Astrocyte (in vitro differentiated cells and primary cell): ENCODE results near the gene PLIN5. TPM values are rescaled to one million over a fixed set of nuclear protein-coding genes. Genes with fewer than 3 reads are reported as not detected.

Experiments
- DNase-seq: peaks from one replicate; pipeline ENCODE4 v3.0.0-alpha.2; 2010; ENCODE audit warnings: low read depth
- FAIRE-seq: peaks from 2 replicates; lab custom pipeline; 2011; peaks lifted over from hg19 to GRCh38; lab: Jason Lieb, UNC
- H2AFZ ChIP-seq: 2 replicates; pipeline ENCODE4 v1.6.0; 2012; ENCODE audit warnings: low read depth, low read length, inconsistent platforms
- H3K27ac ChIP-seq: 2 replicates; pipeline ENCODE4 v1.5.1; 2011; ENCODE audit warnings: low read depth, low read length, inconsistent platforms
- H3K27me3 ChIP-seq: 2 replicates; pipeline ENCODE4 v1.6.0; 2011; ENCODE audit warnings: low read length, inconsistent platforms; ENCODE audit not compliant: insufficient read depth
- H3K36me3 ChIP-seq: 2 replicates; pipeline ENCODE4 v1.5.1; 2011; ENCODE audit warnings: low read length, inconsistent platforms; ENCODE audit not compliant: insufficient read depth
- H3K4me1 ChIP-seq: 2 replicates; pipeline ENCODE4 v1.5.1; 2011; ENCODE audit warnings: low read length, inconsistent platforms; ENCODE audit not compliant: insufficient read depth
- H3K4me2 ChIP-seq: 2 replicates; pipeline ENCODE4 v1.6.0; 2012; ENCODE audit warnings: low read length, inconsistent platforms
- H3K4me3 ChIP-seq: 2 replicates; pipeline ENCODE4 v1.5.1; 2011; ENCODE audit warnings: low read depth, mild to moderate bottlenecking, low read length, inconsistent platforms; ENCODE audit not compliant: insufficient read depth
- H3K79me2 ChIP-seq: 2 replicates; pipeline ENCODE4 v1.6.0; 2012; ENCODE audit warnings: mild to moderate bottlenecking, low read length, inconsistent platforms; ENCODE audit not compliant: insufficient read depth
- H3K9ac ChIP-seq: 2 replicates; pipeline ENCODE4 v1.6.0; 2012; ENCODE audit warnings: mild to moderate bottlenecking, low read length, inconsistent platforms
- H3K9me3 ChIP-seq: 2 replicates; pipeline ENCODE4 v1.5.1; 2012; ENCODE audit warnings: low read depth, mild to moderate bottlenecking, low read length, inconsistent platforms; ENCODE audit not compliant: insufficient read depth
- H4K20me1 ChIP-seq: 2 replicates; pipeline ENCODE4 v1.6.0; 2012; ENCODE audit warnings: low read length, inconsistent platforms; ENCODE audit not compliant: insufficient read depth
- H3K27ac Mint-ChIP-seq: one replicate; pipeline ENCODE4 v1.8.0; 2021; ENCODE audit warnings: mild to moderate bottlenecking, mixed read lengths; ENCODE audit not compliant: unreplicated experiment
- H3K27me3 Mint-ChIP-seq: one replicate; pipeline ENCODE4 v1.8.0; 2021; ENCODE audit warnings: low read depth, mixed read lengths; ENCODE audit not compliant: unreplicated experiment
- H3K36me3 Mint-ChIP-seq: one replicate; pipeline ENCODE4 v1.8.0; 2021; ENCODE audit warnings: low read depth, mixed read lengths; ENCODE audit not compliant: unreplicated experiment
- H3K4me1 Mint-ChIP-seq: one replicate; pipeline ENCODE4 v1.8.0; 2021; ENCODE audit warnings: low read depth, mixed read lengths; ENCODE audit not compliant: unreplicated experiment
- H3K4me3 Mint-ChIP-seq: one replicate; pipeline ENCODE4 v1.8.0; 2021; ENCODE audit warnings: mild to moderate bottlenecking, moderate library complexity, mixed read lengths; ENCODE audit not compliant: unreplicated experiment
- H3K9me3 Mint-ChIP-seq: one replicate; pipeline ENCODE4 v1.8.0; 2021; ENCODE audit warnings: mild to moderate bottlenecking, mixed read lengths; ENCODE audit not compliant: unreplicated experiment
- CTCF ChIP-seq: IDR thresholded peaks from 2 replicates; pipeline ENCODE4 v1.5.1; 2011; ENCODE audit warnings: low read depth, mild to moderate bottlenecking, inconsistent platforms, low read length, moderate library complexity; ENCODE audit not compliant: insufficient read depth
- EZH2 ChIP-seq: IDR thresholded peaks from 2 replicates; pipeline ENCODE4 v1.6.1; 2012; ENCODE audit warnings: mild to moderate bottlenecking, low read length, inconsistent platforms; ENCODE audit not compliant: insufficient read depth
- total RNA-seq: library from RNA; stranded (reverse); gene quantifications from 2 replicates; pipeline ENCODE4 v1.2.1, GENCODE V29; 2021

Gene PLIN5
- total RNA-seq, 1 donor from 2014 or later: not detected

GRCh38 chr19:4511300-4512054 is 23.5 kb downstream of the PLIN5 start:
- FAIRE-seq (no peak), DNase-seq (no peak)
- Mint-ChIP-seq H3K9me3 (no peaks in the 10 kb centered on the region), H3K27me3 (peaks cover 18% of the 10 kb centered on the region), H3K4me3 (no peak overlapping the region), H3K36me3 (no peaks in the 10 kb centered on the region), H3K27ac (no peak overlapping the region), H3K4me1 (peaks cover 3% of the 10 kb centered on the region)
- H3K4me2 ChIP-seq: no peak overlapping the region
- H3K9ac ChIP-seq: no peak overlapping the region
- no peaks in the 10 kb centered on the region for H3K27me3 ChIP-seq
- H3K4me3 ChIP-seq: no peak overlapping the region
- TF ChIP-seq EZH2: no peak
- no peak for TF ChIP-seq CTCF
- no peak overlapping the region for H2AFZ ChIP-seq
- no peaks in the 10 kb centered on the region for H3K36me3 ChIP-seq
- H3K9me3 ChIP-seq: no peaks in the 10 kb centered on the region
- no peaks in the 10 kb centered on the region for H4K20me1 ChIP-seq
- no peak overlapping the region for H3K27ac ChIP-seq
- H3K79me2 ChIP-seq: no peaks in the 10 kb centered on the region
- peaks cover 8% of the 10 kb centered on the region for H3K4me1 ChIP-seq

GRCh38 chr19:4510435-4511255 is 24.4 kb downstream of the PLIN5 start:
- no peaks in the 10 kb centered on the region for H3K36me3 ChIP-seq
- peaks cover 5% of the 10 kb centered on the region for H3K36me3 Mint-ChIP-seq
- no peak overlapping the region for H3K4me2 ChIP-seq
- H3K27ac Mint-ChIP-seq: no peak overlapping the region
- H3K9me3 ChIP-seq: no peaks in the 10 kb centered on the region
- H3K4me3 ChIP-seq: no peak overlapping the region
- H3K4me1 Mint-ChIP-seq: peaks cover 6% of the 10 kb centered on the region
- H3K27me3 Mint-ChIP-seq: peaks cover 13% of the 10 kb centered on the region
- no peaks in the 10 kb centered on the region for H3K27me3 ChIP-seq
- no peak overlapping the region for H3K4me3 Mint-ChIP-seq
- no peak overlapping the region for H3K9ac ChIP-seq
- no peak overlapping the region for H2AFZ ChIP-seq
- no peaks in the 10 kb centered on the region for H3K79me2 ChIP-seq
- no peaks in the 10 kb centered on the region for H4K20me1 ChIP-seq
- no peak for FAIRE-seq
- H3K4me1 ChIP-seq: peaks cover 15% of the 10 kb centered on the region
- TF ChIP-seq CTCF: no peak
- TF ChIP-seq EZH2: no peak
- no peak overlapping the region for H3K27ac ChIP-seq
- DNase-seq: no peak
- no peaks in the 10 kb centered on the region for H3K9me3 Mint-ChIP-seq
